GM12878 (cell line): ENCODE measurements around the gene PLVAP. TPM values are rescaled to one million over a fixed set of nuclear protein-coding genes. Genes with fewer than 3 reads are reported as not detected.

Source experiments
- ATAC-seq: fragments of 200-7000 bp; cut with Tn5 transposase; 3 replicates; pipeline ENCODE4 v1.9.1; 2020; ENCODE audit warnings: mild to moderate bottlenecking, moderate library complexity
- BruUV-seq: library from RNA; stranded (reverse); fragments of 400-500 nt; replicated peaks from 2 replicates; lab custom pipeline; 2021; lab: Mats Ljungman, UMichigan
- CTCF ChIA-PET: fragments of 300-600 bp; sonication (Branson Sonifier 250); formaldehyde crosslinking; extraction: SDS; loops from one replicate; lab custom pipeline; 2021; ENCODE audit warnings: inconsistent platforms; lab: Yijun Ruan, JAX
- POLR2A ChIA-PET: fragments of 350-600 bp; formaldehyde crosslinking; extraction: SDS; loops from one replicate; lab custom pipeline; 2021; ENCODE audit warnings: inconsistent platforms; lab: Charles Lee
- RAD21 ChIA-PET: fragments of 300-600 bp; sonication (Branson Sonifier 250); formaldehyde crosslinking; loops from one replicate; lab custom pipeline; 2023; ENCODE audit warnings: antibody characterized with exemption; ENCODE audit not compliant: unreplicated experiment; lab: Charles Lee
- SMC1A ChIA-PET: fragments of 300-600 bp; sonication (Branson Sonifier 250); formaldehyde crosslinking; loops from one replicate; lab custom pipeline; 2023; ENCODE audit not compliant: unreplicated experiment, uncharacterized antibody; lab: Charles Lee
- DNase-seq: peaks from one replicate; pipeline ENCODE4 v3.0.0-alpha.2; 2011; ENCODE audit warnings: low read depth, low spot score
- FAIRE-seq: peaks from 3 replicates; lab custom pipeline; 2011; peaks lifted over from hg19 to GRCh38; lab: Jason Lieb, UNC
- H2AFZ ChIP-seq: 2 replicates; pipeline ENCODE4 v1.6.0; 2011; ENCODE audit warnings: low read depth, low read length, control low read depth; ENCODE audit not compliant: control insufficient read depth
- H3K27ac ChIP-seq: 2 replicates; pipeline ENCODE4 v1.5.1; 2011; ENCODE audit warnings: control low read depth; ENCODE audit not compliant: control insufficient read depth, insufficient read depth
- H3K27me3 ChIP-seq, 2 experiments: replicated peaks in 1 of 2; 2 replicates each; pipeline versions ENCODE4 v1.6.0 to v1.6.1; 2011; ENCODE audit warnings: low read length in 1 of 2; ENCODE audit not compliant: control insufficient read depth in 2 of 2, insufficient read depth in 2 of 2
- H3K36me3 ChIP-seq, 2 experiments: 2 replicates each; pipeline ENCODE4 v1.5.1; 2011; ENCODE audit warnings: low read length in 1 of 2; ENCODE audit not compliant: control insufficient read depth in 2 of 2, insufficient read depth in 2 of 2
- H3K4me1 ChIP-seq: 2 replicates; pipeline ENCODE4 v1.6.1; 2011; ENCODE audit warnings: mild to moderate bottlenecking, low read length, moderate library complexity, mixed read lengths; ENCODE audit not compliant: control insufficient read depth, insufficient read depth
- H3K4me2 ChIP-seq: 2 replicates; pipeline ENCODE4 v1.6.0; 2011; ENCODE audit warnings: control low read depth; ENCODE audit not compliant: control insufficient read depth, insufficient read depth
- H3K4me3 ChIP-seq: fragments of 200-600 bp; sonication (generic); 2 replicates; pipeline ENCODE4 v1.5.1; 2016
- H3K79me2 ChIP-seq: 2 replicates; pipeline ENCODE4 v1.6.0; 2011; ENCODE audit warnings: low read length; ENCODE audit not compliant: control insufficient read depth, insufficient read depth
- H3K9ac ChIP-seq: 2 replicates; pipeline ENCODE4 v1.8.0; 2011; ENCODE audit warnings: low read length, control low read depth, mixed read lengths; ENCODE audit not compliant: control insufficient read depth, insufficient read depth
- H3K9me3 ChIP-seq: replicated peaks from 3 replicates; pipeline ENCODE4 v1.5.1; 2011; ENCODE audit warnings: mild to moderate bottlenecking, low read length; ENCODE audit not compliant: control insufficient read depth, insufficient read depth
- H4K20me1 ChIP-seq: 2 replicates; pipeline ENCODE4 v1.6.0; 2011; ENCODE audit not compliant: control insufficient read depth, insufficient read depth
- CHD1 ChIP-seq: IDR thresholded peaks from 2 replicates; pipeline ENCODE4 v1.6.1; 2012; ENCODE audit warnings: low read depth, low read length, improper control_type of control experiment
- CREM ChIP-seq: IDR thresholded peaks from 2 replicates; pipeline ENCODE4 v1.6.1; 2014; ENCODE audit warnings: antibody characterized with exemption, low read depth
- HCFC1 ChIP-seq: fragments of 150-350 bp; IDR thresholded peaks from 2 replicates; pipeline ENCODE4 v1.6.1; 2014; ENCODE audit warnings: low read length
- LARP7 ChIP-seq: fragments of 450-650 bp; IDR thresholded peaks from 2 replicates; pipeline ENCODE4 v1.6.1; 2017; ENCODE audit warnings: mild to moderate bottlenecking
- PAX5 ChIP-seq: IDR thresholded peaks from 2 replicates; pipeline ENCODE4 v1.6.1; 2011; ENCODE audit warnings: low read depth, low read length, borderline replicate concordance
- PML ChIP-seq: IDR thresholded peaks from 2 replicates; pipeline ENCODE4 v1.6.1; 2012; ENCODE audit warnings: low read length, inconsistent platforms
- POLR2A ChIP-seq: IDR thresholded peaks from 2 replicates; pipeline ENCODE4 v1.6.1; 2011; ENCODE audit warnings: low read depth, mild to moderate bottlenecking, low read length
- RAD21 ChIP-seq: IDR thresholded peaks from 2 replicates; pipeline ENCODE4 v1.6.1; 2011; ENCODE audit warnings: mild to moderate bottlenecking, low read depth, low read length, moderate library complexity; ENCODE audit not compliant: insufficient read depth
- RFX5 ChIP-seq: IDR thresholded peaks from 2 replicates; pipeline ENCODE4 v1.6.1; 2011; ENCODE audit warnings: low read depth, low read length, improper control_type of control experiment
- SIX5 ChIP-seq: IDR thresholded peaks from 2 replicates; pipeline ENCODE4 v1.6.1; 2011; ENCODE audit warnings: mild to moderate bottlenecking, low read depth, low read length, moderate library complexity; ENCODE audit not compliant: severe bottlenecking
- SMAD1 ChIP-seq: fragments of 450-650 bp; IDR thresholded peaks from 2 replicates; pipeline ENCODE4 v1.6.1; 2018; ENCODE audit warnings: mild to moderate bottlenecking, low read depth; ENCODE audit not compliant: partially characterized antibody
- SREBF2 ChIP-seq: IDR thresholded peaks from 2 replicates; pipeline ENCODE4 v1.6.1; 2012; ENCODE audit warnings: mild to moderate bottlenecking, low read length
- STAT3 ChIP-seq: IDR thresholded peaks from 2 replicates; pipeline ENCODE4 v1.6.1; 2011; ENCODE audit warnings: low read depth, low read length, improper control_type of control experiment
- SUPT20H ChIP-seq: IDR thresholded peaks from 2 replicates; pipeline ENCODE4 v1.6.1; 2011; ENCODE audit warnings: low read depth, mild to moderate bottlenecking, low read length, moderate library complexity, borderline replicate concordance; ENCODE audit not compliant: control insufficient read depth
- ZNF384 ChIP-seq: IDR thresholded peaks from 2 replicates; pipeline ENCODE4 v1.6.1; 2012; ENCODE audit warnings: low read depth, mild to moderate bottlenecking, low read length, improper control_type of control experiment, borderline replicate concordance
- WGBS: methylation state at CpG from one replicate; pipeline ENCODE4 v1.1.6; 2016; ENCODE audit warnings: low lambda C conversion rate; ENCODE audit not compliant: insufficient replicate concordance, insufficient coverage; ENCODE audit errors: missing lambda C conversion rate; 5-methylcytosine and 5-hydroxymethylcytosine counted together
- in situ Hi-C: fragments of 300-500 bp; cut with MboI; formaldehyde crosslinking; loops from 9 replicates; pipeline ENCODE4 v1.14.3; 2018; ENCODE audit warnings: mixed read lengths
- intact Hi-C: fragments of 100-400 bp; cut with micrococcal nuclease; formaldehyde crosslinking; loops from one replicate; pipeline ENCODE4 v1.14.2; 2022; ENCODE audit not compliant: unreplicated experiment
- polyA plus RNA-seq, 11 experiments: library from polyadenylated mRNA; depleted of rRNA in 4 of 11; unstranded in 6 of 11; stranded (reverse) in 5 of 11; fragments of >200 nt; fragmentation: Nextera tagmentation in 4 of 11; fragmentation: Illumina TruSeq in 1 of 11; extraction: Ambion mirVana in 4 of 11; extraction: Trizol in 1 of 11; gene quantifications; 1 replicate in 1 of 11; 2 replicates in 10 of 11; pipeline versions ENCODE4 v1.2.1 to v1.2.3, GENCODE V29; 2011 to 2016; ENCODE audit warnings: inconsistent platforms in 2 of 11, missing spikeins in 2 of 11, low read depth in 1 of 11
- total RNA-seq, 4 experiments: library from RNA; depleted of rRNA in 3 of 4; stranded (reverse); fragments of >200 nt in 3 of 4; fragmentation: Illumina TruSeq in 1 of 4; extraction: Trizol in 1 of 4; gene quantifications; 2 replicates each; pipeline versions ENCODE4 v1.2.1 to v1.2.3, GENCODE V29; 2013 to 2021
- TF ChIP-seq, protein P1 (sequence below): IDR thresholded peaks from 2 replicates; pipeline ENCODE4 v1.6.1; 2011; ENCODE audit warnings: borderline replicate concordance, low read depth, mild to moderate bottlenecking, moderate library complexity, low read length; ENCODE audit not compliant: insufficient read depth, poor library complexity, severe bottlenecking
- TF ChIP-seq, protein P2 (sequence below): IDR thresholded peaks from 2 replicates; pipeline ENCODE4 v1.6.1; 2011; ENCODE audit warnings: mild to moderate bottlenecking, low read depth, low read length, moderate library complexity; ENCODE audit not compliant: insufficient replicate concordance
- TF ChIP-seq, protein P3 (sequence below): fragments of 450-650 bp; IDR thresholded peaks from 2 replicates; pipeline ENCODE4 v1.6.1; 2017; ENCODE audit warnings: borderline replicate concordance

PLVAP gene
- total and polyA plus RNA-seq, 10 of the 15 experiments (the other 5 are each of a cell fraction or from before 2014, with no cell fraction given) = 0.03 to 0.54 (median 0.06) TPM; not detected in 4

DNA sequence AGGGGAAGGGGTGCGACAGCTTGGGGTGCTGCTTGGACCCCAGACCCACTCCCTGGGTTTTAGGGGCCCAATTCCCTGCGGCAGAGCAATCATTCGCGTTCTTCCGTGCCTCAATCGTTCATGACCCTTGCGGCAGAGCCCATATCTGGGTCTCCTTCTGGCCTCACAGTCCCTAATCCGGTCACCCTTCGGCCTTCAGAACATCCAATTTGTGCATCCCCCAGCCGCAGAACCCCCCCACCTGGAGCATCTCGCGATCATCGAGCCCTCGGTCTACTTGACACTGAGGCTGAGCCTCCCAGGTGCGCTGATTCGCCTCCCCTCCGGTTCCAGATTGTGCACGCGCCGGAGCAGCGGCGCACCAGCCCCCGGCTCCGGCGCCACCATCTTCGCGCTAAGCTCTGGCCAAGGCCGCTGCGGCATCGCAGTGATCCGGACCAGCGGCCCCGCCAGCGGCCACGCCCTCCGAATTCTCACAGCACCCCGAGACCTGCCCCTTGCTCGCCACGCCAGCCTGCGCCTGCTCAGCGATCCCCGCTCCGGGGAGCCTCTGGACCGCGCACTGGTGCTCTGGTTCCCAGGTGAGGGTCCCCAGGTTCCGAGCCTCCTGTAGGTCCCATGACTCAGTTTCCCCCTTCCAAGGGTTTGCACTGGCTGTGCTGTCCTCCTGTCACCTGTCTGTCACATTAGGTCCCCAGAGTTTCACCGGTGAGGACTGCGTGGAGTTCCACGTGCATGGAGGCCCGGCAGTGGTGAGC lies 39.3 kb downstream of the PLVAP start:
- Histone ChIP-seq H3K9me3 (no peaks in the 10 kb centered on the region; the same call in 2 of the 3 replicates), H3K36me3 (no peaks in the 10 kb centered on the region; a peak in 2 of 4 replicates), H3K4me1 (peaks cover 21% of the 10 kb centered on the region), H3K4me3 (peak overlapping the region; percentile 100), H4K20me1 (no peaks in the 10 kb centered on the region), H3K27me3 (no peaks in the 10 kb centered on the region), H3K4me2 (peak overlapping the region; percentile 100), H3K9ac (peak overlapping the region; percentile 88), H2AFZ (peak overlapping the region; percentile 91), H3K27ac (peak overlapping the region; percentile 84), H3K79me2 (peaks cover 6% of the 10 kb centered on the region)
- no peak for DNase-seq
- intact Hi-C loops = loop anchor here (5.0 kb wide), 1 partner anchor 46 kb away; no protein-coding TSS in a partner anchor
- ChIA-PET SMC1A (no interaction called here), CTCF (no interaction called here), POLR2A (interaction anchor here (0.6 kb wide), 1 partner anchor 33 kb away, joined by 3 read pairs; no protein-coding TSS in a partner anchor), RAD21 (no interaction called here)
- peak; percentile 5 for ATAC-seq
- 4% methylated on average over 50 of the region's 50 CpGs for whole genome bisulfite sequencing
- TSS peak; percentile 69 for BruUV-seq
- no peak for FAIRE-seq
- in situ Hi-C loops = no loop called here
- TF ChIP-seq CHD1 (no peak), SIX5 (no peak), ZNF384 (no peak), SMAD1 (no peak), RFX5 (no peak), RAD21 (no peak), POLR2A (no peak), CREM (no peak), STAT3 (no peak), SREBF2 (no peak), PML (no peak), HCFC1 (peak; percentile 34; the same call in 1 of the 2 replicates), SUPT20H (no peak), PAX5 (no peak), LARP7 (peak; percentile 47; the same call in 1 of the 2 replicates)
- TF ChIP-seq, protein P1, sequence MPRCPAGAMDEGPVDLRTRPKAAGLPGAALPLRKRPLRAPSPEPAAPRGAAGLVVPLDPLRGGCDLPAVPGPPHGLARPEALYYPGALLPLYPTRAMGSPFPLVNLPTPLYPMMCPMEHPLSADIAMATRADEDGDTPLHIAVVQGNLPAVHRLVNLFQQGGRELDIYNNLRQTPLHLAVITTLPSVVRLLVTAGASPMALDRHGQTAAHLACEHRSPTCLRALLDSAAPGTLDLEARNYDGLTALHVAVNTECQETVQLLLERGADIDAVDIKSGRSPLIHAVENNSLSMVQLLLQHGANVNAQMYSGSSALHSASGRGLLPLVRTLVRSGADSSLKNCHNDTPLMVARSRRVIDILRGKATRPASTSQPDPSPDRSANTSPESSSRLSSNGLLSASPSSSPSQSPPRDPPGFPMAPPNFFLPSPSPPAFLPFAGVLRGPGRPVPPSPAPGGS = no peak
- TF ChIP-seq, protein P2, sequence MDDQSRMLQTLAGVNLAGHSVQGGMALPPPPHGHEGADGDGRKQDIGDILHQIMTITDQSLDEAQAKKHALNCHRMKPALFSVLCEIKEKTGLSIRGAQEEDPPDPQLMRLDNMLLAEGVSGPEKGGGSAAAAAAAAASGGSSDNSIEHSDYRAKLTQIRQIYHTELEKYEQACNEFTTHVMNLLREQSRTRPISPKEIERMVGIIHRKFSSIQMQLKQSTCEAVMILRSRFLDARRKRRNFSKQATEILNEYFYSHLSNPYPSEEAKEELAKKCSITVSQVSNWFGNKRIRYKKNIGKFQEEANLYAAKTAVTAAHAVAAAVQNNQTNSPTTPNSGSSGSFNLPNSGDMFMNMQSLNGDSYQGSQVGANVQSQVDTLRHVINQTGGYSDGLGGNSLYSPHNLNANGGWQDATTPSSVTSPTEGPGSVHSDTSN = no peak
- TF ChIP-seq, protein P3, sequence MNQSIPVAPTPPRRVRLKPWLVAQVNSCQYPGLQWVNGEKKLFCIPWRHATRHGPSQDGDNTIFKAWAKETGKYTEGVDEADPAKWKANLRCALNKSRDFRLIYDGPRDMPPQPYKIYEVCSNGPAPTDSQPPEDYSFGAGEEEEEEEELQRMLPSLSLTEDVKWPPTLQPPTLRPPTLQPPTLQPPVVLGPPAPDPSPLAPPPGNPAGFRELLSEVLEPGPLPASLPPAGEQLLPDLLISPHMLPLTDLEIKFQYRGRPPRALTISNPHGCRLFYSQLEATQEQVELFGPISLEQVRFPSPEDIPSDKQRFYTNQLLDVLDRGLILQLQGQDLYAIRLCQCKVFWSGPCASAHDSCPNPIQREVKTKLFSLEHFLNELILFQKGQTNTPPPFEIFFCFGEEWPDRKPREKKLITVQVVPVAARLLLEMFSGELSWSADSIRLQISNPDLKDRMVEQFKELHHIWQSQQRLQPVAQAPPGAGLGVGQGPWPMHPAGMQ = no peak
